GM19372 (cell line): Measurements from ENCODE around the gene EXOC4.

Source experiments
- ATAC-seq: cut with Tn5 transposase; IDR thresholded peaks from one replicate; pipeline ENCODE4 v1.9.1; 2021; ENCODE audit warnings: mild to moderate bottlenecking, low read depth, moderate library complexity; ENCODE audit not compliant: unreplicated experiment

EXOC4 gene

DNA sequence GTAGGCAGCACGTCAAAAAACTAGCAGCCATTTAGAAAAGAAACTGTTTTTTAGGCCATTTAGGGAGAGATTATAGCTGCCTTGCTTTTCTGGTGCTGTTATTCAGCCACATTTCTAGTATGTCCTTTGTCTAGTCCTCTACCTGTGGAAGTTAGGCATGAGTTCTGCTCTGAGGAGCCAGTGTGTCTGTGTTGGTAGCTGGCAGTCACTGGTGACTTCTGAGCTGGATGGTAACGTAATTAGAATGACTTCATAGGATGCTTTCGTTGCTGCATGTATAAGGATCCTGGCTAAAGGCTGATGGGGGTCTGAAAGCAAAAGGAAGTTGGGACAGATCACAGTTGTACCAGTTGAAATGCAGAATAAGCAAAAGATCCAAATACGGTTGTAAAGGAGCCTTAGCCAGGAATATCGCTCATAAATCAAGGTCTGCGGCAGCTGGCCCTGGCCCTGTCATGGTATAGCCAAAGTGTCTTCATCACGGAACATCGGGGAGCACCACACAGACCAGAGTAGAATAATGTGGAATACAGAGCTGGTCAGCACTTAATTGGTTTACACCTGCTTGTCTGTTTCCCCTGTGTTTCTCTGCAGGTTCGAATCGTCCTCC lies 226.7 kb downstream of the EXOC4 start:
- ATAC-seq = no peak

DNA sequence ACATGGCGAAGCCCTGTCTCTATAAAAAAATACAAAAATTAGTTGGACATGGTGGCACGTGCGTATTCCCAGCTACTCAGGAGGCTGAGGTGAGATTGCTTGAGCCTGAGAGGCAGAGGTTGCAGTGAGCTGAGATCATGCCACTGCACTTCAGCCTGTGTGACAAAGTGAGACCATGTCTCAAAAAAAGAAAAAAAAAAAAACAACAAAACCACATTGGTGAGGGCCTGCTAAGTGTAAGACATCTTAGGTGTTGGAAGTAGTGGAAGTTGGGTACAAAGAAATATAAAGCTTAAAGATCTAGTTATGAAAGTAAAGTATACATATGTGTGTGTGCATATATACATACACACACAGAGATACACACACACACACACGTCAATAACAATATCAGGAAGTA lies 228.0 kb downstream of the EXOC4 start:
- ATAC-seq = no peak

DNA sequence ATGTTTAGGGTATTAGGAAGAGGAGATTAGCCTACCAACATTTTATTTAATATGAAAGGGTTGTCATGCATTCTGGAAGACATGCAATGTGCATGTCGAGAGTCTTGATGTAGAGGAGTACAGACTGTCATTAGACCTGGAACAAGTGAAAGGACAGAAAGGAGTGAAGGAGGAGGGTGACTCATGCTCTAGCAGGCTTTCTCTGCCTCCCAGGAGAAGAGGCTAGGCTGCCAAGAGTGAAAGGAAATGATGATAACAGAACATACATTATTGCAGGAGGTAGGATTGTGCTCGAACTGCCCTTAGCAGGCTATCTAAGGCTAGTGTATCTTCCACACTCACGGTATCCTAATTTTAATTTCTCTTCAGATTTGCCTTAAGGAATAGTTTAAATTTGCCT lies 228.8 kb downstream of the EXOC4 start:
- no peak for ATAC-seq

DNA sequence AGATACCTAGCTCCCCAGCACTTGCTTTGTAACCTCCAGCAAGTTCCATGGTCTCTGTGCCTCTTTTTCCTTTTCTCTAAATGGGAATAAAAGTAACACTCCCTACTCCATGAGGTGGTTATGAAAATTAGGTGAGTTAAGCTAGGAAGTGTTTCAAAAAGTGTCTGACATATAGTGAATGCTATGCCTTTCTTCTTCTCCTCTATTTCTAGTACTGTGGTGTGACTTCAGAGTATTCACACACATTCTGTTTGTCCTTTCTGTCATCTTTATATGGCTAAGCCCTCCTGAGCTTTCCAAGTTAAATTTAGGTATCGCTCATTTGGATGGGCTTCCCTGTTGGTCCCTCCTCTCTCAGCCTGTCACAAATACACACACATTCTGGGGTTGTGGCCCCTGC lies 229.7 kb downstream of the EXOC4 start:
- no peak for ATAC-seq

DNA sequence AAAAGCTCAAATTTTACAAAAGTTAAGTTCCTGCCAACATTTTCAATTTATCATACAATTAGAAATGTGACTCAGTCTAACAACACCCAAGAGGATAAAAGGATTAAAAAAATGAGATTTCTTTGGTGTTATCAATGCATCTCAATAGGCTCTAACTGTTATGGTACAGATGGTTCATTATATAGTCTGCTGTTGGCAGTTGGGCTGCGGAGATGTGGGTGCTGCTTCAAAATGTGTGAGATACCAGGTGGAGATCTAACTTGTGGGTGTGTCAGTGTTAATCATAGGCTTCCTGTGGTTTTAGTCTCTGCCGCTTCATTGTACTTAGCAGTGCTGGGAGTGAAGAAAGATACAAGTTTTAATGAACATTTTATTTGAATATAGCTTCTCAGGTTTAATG lies 231.2 kb downstream of the EXOC4 start:
- ATAC-seq = no peak

DNA sequence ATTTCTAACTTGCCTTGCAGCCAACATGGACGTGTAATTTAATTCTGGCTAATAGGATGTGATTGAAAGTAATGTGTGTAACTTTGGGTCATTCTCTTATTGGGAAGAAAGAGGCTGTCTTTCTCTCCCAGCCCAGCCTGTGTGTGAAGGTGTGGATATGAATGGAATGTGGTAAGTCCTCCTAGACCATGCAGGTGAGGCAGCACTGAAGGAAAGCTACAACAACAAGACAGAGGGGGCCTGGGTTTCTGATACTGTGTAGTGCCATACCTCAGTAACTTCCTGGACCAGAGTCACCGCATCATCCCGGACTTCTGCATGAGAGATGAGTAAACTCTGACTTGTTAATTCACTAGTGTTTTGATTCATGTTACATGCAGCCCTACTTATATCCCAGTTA lies 237.0 kb downstream of the EXOC4 start:
- no peak for ATAC-seq

DNA sequence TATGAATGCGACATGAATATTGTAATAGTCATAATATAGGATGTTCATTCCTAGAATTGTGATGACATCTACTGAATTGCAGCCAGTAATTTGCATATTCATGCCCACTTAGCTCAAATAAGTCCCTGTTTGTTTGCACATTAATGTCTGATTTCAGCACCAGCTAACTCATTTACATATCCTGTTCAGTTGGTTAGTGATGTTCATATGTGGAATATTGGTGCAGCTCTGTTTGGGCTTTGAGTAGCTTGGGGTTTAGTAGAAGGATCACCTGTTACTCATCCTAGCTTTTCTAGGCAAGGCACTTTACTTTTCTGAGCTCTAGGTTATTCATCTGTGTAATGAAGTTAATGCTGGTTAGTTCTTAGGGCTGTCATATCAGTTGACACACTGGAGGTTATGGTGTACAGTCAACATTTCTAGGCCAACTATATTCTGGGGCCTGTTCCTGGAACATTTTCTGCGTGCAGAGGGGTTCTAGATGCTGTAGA lies 238.4 kb downstream of the EXOC4 start:
- no peak for ATAC-seq

DNA sequence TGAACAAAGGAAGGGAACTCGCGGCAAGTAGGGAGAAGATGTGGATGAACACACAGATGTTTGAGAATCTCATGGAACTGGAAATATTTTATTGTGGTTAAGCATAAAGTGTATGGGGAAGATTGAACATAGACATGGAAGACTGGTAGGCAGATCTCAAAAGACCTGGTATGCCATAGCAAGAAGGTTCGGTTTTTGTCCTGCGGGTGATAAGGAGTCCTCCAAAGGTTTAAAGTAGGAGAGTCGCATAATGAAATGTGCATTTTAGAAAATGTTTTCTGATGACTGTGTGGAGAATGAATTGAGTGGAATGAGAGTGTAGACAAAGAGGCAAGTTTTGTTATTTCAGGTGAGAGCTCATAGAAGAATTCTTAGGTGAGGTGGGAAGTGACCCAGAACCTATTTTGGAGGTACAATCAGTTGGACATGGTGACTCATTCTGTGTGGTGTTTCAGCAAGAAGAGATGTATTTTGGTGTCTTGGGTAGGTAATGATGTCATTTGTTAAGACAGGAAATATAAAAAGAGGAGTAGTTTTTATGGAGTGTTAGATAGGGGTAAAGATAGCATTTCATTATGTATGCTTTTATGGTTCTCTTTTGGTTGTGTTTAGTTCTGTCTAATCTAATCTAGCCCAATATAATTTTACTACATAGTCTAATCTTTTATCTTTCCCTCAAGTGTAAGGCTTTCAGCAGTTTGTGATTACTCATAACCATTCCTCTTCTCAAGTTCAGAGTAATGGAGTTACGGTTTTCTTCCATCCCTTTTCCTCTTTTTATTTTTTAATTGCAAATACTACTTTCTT lies 239.2 kb downstream of the EXOC4 start:
- no peak for ATAC-seq

DNA sequence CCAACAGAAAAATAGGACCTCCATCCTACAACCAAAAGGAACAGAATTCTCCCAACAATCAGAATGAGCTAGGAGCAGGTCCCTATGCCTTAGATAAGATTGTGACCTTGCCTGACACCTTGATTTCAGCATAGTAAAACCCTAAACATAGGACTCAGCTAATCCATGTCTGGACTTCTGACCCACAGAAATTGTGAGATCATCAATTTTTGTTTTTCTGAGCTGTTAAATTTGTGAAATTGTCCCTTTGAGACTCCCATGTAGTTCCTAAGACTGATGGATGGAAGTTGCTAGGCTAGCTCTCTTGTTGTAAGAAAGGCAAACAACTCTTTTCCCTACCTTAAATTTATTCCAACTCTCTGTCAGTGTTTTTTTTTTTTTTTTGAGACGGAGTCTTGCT lies 244.2 kb downstream of the EXOC4 start:
- no peak for ATAC-seq

DNA sequence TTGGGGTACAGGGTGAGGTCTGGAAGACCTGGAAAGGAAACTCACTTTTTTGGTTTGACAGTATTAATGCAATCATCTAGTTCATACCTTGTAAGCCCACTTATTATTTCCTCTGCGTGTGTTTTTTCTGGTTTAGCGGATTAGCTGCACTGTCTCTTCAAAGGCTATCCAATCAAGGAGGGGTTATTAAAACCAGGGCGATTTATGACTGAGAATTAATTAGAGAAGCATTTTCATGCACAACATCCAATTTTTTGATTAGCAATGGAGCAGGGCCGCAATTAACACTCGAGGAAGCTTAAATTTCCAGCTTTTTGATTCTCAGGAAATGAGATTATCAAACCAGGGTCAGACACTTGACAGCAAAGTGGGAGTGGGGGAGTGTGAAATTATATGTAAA lies 248.9 kb downstream of the EXOC4 start:
- ATAC-seq = no peak

DNA sequence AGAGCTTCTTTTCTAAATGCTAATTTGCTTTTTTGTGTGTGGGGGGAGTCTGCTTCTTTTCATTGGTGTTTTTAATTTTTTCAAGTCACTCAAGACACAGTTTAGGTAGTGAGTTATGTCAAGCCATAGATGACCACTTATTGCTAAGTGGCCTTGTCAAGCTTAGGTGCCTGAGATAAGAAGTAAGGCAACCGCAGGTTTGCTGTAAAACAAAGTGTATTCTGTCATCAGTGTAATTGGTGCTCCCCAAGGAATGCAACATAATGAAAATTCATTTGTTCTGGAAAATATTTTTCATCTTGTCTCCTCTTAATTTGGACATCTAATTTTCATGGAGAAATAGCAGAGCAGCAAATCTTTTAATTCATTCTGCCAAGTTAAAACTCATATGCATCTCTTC lies 249.6 kb downstream of the EXOC4 start:
- no peak for ATAC-seq

DNA sequence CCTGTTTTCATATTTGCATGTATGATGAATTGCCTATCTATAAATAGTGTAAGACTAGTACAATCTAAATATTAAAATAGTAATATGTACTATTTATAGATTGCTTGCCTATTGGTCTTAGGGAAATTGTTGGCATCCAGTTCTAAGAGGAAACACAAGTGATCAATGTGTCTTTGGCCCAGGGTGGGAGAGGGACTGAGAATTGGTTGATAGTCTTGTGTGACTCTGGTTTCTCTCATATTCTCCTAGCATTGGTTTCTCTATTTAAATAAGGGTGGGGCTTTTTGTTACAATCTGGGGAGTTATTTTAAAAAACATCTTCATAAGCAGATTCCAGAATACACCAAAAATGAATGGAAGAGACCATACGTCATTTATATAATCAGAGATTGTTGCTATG lies 250.1 kb downstream of the EXOC4 start:
- no peak for ATAC-seq

DNA sequence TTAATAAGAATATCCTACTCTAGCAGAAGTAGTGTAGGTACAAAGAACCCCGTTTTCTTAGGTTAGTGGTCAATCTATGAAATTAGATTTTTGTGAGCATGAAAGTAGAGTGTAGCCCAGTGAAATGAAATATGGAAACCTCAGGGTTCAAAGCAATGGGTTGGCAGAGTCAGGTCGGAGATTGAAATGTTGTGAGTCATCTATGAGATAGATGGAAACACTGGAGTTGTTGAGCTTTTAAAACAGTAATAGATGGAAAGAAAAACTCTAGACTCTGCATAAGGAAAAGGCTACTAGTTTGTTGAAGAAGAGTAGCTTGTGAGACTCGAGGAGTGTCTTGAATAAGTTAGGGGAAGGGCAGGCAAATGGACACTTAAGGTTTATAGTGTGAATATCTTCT lies 251.9 kb downstream of the EXOC4 start:
- no peak for ATAC-seq

DNA sequence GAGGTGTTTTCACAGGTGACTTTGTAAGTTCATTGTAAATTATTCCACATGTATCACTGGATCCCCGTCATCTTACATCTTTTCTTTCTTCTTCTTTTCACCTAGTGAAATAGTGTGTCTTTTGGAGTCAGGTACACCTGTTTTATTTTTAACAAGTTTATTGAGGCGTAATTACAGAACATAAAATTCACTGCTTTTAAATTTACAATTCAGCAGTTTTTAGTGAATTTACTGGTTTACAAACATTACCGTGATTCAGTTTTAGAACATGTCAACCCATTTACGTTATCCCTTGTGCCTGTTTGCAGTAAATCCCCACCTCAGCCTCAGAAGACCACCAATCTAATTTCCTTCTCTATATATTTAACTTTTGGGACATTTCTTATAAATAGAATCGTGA lies 256.9 kb downstream of the EXOC4 start:
- no peak for ATAC-seq

DNA sequence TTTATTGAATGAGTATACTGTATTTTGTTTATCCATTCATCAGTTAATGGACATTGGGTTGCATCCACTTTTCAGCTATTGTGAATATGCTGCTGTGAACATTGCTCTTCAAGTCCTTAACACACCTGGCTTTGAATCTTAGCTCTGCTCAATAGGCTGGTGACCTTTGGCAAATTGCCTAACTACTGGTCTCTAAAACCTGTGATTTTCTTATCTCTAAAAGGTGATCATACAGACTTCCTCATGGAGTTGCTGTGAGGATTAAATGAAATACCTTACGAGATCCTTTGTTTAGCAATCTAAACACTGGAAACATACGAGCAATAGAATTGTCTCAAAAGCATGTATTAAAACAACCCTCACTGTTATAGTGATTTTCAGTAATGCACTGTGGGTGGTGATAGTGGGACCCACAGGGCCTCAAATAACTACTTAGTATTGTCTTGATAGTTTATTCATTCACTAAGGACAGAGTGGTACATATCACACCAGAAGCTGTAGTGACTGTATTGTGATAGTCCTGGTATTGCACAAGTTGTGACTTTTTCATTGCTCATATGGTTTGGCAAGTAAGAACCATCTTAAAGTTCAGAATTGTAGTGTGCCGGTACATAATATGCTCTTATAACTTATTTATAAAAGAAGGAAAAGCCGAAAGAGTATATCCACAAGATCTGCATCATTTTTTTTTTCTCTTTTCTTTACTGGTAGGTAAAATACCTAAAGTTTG lies 257.6 kb downstream of the EXOC4 start:
- no peak for ATAC-seq

DNA sequence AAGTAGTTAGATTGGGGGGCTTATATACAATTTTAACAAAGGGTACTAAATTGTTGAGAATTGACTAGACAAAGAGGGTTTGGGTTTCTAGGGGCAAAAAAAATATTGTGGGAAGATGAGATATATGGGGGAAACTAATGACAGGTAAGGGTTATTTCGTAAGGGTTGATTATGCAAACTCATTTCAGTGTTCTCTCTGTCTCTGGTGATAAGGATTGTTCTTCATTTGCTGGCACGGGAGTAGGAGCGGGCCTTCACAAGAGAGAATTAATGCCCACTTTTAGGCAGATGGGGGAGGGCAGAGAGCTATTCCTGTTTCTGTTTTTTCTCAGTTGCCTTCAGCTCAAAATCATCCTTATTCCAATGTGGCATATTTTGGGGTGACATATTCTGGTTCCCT lies 258.4 kb downstream of the EXOC4 start:
- no peak for ATAC-seq

DNA sequence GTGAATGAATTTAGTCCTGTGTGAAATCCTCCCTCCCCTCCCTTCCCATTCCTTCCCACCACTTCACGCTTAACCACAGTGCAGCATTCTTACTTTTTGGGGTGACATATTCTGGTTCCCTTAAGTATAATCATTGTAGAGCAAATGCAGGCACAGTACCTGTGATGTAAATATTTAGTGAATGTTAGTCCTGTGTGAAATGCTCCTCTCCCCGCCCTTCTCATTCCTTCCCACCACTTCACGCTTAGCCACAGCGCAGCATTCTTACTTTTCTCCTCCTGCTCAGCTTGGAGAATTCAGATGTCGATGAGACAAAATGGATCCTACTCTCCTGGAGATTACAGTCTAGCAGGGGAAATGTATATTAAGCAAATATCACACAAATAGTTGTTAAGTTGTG lies 258.8 kb downstream of the EXOC4 start:
- ATAC-seq = no peak

DNA sequence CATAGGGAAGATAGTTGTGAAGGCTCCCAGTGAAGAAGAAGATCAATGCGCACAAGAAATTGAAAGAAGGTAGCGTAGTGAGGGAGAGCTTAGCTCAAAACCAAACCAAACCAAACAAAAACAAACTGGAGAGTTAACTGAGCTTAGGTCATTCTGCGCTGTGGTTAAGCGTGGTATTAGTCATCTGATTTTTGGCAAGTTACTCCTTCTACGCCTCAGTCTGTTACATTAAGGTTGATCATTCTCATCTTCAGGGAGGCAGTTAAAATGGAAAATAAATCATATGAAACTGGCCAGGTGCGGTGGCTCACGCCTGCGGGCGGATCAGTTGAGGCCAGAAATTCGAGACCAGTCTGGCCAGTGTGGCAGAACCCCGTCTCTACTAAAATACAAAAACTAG lies 259.7 kb downstream of the EXOC4 start:
- no peak for ATAC-seq

DNA sequence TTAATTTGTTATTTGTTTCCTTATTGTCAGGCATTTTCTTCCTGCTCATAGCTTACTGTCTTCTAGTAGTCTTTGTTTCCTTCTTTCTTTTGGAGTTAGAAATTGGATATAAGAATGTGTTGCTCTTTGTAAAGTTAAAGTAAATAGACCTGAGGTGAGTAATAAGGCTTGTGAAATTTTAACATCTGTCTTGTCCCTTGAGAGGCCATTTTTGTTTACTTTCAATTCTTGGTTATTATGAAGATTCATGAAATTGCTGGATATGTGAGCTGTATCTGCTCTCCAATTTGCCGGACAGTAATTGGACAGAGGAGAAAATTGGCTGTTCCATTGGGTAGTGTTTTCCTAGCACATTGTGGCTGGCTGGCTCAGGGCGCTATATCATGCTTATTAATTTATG lies 260.7 kb downstream of the EXOC4 start:
- ATAC-seq = no peak

DNA sequence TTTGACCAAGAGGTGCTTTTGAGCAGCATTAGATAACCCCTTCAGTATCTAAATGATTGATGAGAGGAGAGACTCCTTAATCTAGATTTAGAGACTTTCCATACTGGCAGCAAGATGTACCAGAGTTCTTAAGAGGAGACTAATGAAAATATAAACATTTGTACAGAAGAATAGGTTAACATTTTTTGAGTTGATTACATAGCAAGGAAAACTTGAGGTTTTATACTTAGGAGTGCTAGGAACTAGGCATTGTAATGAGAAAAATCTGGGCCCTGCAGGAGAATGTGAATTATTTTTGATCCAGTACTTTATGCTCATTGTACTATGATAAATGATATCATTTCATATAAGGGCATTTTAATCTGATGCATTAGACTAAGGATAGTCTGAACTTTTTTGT lies 261.7 kb downstream of the EXOC4 start:
- no peak for ATAC-seq

DNA sequence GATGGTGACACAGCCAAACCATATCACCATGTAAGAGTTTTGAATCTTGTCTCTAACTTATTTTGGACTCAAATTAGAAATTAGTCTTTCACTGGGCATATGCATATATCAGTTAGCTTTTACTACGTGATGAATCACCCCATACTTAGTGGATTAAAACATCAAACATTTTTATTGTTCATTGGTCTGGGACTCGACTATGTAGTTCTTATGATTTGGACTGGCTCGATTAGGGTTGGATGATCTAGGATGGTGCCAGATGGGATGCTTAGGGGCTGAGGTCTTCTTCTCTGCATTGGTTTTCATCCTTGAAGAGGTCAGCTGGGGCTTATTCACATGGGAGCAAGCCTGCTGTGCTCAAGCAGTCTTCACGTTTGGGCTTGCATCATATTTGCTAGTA lies 264.9 kb downstream of the EXOC4 start:
- no peak for ATAC-seq

DNA sequence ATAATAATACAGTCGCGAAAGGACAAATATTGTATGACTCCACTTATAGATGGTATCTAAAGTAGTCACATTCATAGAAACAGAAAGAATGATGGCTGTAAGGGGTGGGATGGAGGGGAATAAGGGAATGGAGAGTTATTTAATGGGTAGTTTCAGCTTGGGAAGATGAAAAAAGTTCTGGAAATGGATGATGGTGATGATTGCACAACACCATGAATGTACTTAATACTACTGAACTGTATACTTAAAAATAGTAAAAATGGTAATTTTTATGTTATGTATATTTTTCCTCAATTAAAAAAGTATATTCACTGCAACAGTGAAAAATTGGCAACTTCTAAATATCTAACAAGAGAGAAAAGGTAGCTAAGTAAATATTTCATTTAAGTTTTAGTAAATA lies 265.8 kb downstream of the EXOC4 start:
- no peak for ATAC-seq
